ENCODE measurements around the gene MSI2.

GRCh38 chr17:57560319-57560705 lies 304.0 kb downstream of the MSI2 start:
- no peak for TF ChIP-seq TRIM28 (IDR thresholded peaks at IDR 0.05)
- no peak for TF ChIP-seq NFIC (IDR thresholded peaks at IDR 0.05)
- no peak for TF ChIP-seq POLR2G (IDR thresholded peaks at IDR 0.05; ENCODE audit: low read depth, low read length)
- TF ChIP-seq CBFB (CRISPR knock-in tag; IDR thresholded peaks at IDR 0.05), result no peak
- no peak for TF ChIP-seq RB1 (IDR thresholded peaks at IDR 0.05; ENCODE audit: low read depth)
- TF ChIP-seq, protein P1, sequence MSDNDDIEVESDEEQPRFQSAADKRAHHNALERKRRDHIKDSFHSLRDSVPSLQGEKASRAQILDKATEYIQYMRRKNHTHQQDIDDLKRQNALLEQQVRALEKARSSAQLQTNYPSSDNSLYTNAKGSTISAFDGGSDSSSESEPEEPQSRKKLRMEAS (CRISPR knock-in tag; IDR thresholded peaks at IDR 0.05), result no peak
- TF ChIP-seq, protein P2, sequence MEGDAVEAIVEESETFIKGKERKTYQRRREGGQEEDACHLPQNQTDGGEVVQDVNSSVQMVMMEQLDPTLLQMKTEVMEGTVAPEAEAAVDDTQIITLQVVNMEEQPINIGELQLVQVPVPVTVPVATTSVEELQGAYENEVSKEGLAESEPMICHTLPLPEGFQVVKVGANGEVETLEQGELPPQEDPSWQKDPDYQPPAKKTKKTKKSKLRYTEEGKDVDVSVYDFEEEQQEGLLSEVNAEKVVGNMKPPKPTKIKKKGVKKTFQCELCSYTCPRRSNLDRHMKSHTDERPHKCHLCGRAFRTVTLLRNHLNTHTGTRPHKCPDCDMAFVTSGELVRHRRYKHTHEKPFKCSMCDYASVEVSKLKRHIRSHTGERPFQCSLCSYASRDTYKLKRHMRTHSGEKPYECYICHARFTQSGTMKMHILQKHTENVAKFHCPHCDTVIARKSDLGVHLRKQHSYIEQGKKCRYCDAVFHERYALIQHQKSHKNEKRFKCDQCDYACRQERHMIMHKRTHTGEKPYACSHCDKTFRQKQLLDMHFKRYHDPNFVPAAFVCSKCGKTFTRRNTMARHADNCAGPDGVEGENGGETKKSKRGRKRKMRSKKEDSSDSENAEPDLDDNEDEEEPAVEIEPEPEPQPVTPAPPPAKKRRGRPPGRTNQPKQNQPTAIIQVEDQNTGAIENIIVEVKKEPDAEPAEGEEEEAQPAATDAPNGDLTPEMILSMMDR (IDR thresholded peaks at IDR 0.05 in 2 of 3, conservative IDR thresholded peaks at IDR 0.05 in 1 of 3; ENCODE audit: insufficient read depth in 2 of 3, low read depth in 1 of 3, low read length in 3 of 3), result no peak
- TF ChIP-seq, protein P3, sequence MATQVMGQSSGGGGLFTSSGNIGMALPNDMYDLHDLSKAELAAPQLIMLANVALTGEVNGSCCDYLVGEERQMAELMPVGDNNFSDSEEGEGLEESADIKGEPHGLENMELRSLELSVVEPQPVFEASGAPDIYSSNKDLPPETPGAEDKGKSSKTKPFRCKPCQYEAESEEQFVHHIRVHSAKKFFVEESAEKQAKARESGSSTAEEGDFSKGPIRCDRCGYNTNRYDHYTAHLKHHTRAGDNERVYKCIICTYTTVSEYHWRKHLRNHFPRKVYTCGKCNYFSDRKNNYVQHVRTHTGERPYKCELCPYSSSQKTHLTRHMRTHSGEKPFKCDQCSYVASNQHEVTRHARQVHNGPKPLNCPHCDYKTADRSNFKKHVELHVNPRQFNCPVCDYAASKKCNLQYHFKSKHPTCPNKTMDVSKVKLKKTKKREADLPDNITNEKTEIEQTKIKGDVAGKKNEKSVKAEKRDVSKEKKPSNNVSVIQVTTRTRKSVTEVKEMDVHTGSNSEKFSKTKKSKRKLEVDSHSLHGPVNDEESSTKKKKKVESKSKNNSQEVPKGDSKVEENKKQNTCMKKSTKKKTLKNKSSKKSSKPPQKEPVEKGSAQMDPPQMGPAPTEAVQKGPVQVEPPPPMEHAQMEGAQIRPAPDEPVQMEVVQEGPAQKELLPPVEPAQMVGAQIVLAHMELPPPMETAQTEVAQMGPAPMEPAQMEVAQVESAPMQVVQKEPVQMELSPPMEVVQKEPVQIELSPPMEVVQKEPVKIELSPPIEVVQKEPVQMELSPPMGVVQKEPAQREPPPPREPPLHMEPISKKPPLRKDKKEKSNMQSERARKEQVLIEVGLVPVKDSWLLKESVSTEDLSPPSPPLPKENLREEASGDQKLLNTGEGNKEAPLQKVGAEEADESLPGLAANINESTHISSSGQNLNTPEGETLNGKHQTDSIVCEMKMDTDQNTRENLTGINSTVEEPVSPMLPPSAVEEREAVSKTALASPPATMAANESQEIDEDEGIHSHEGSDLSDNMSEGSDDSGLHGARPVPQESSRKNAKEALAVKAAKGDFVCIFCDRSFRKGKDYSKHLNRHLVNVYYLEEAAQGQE (IDR thresholded peaks at IDR 0.05; ENCODE audit: borderline replicate concordance), result no peak
- TF ChIP-seq, protein P3 (CRISPR knock-in tag; IDR thresholded peaks at IDR 0.05; ENCODE audit: low read depth), result no peak
- TF ChIP-seq TFE3 (CRISPR knock-in tag; IDR thresholded peaks at IDR 0.05), result no peak
- TF ChIP-seq ZNF75A (CRISPR knock-in tag; IDR thresholded peaks at IDR 0.05), result no peak
- no peak for TF ChIP-seq RAD21 (CRISPR knock-in tag; conservative IDR thresholded peaks at IDR 0.05 in 1 of 2, IDR thresholded peaks at IDR 0.05 in 1 of 2)
- TF ChIP-seq SETDB1 (IDR thresholded peaks at IDR 0.05; ENCODE audit: low read length), result no peak

Data from K562 (cell line).